Panc1 (cell line): ENCODE results near the gene MAST3. TPM values are rescaled to one million over a fixed set of nuclear protein-coding genes. Genes with fewer than 3 reads are reported as not detected.

ENCODE experiments used
- ATAC-seq: fragments of 200-7000 bp; cut with Tn5 transposase; 2 replicates; pipeline ENCODE4 v1.9.1; 2020; ENCODE audit warnings: mild to moderate bottlenecking, moderate library complexity
- BruUV-seq: library from RNA; stranded (reverse); fragments of 400-500 nt; replicated peaks from 2 replicates; lab custom pipeline; 2021; lab: Mats Ljungman, UMichigan
- CTCF ChIA-PET: fragments of 300-600 bp; sonication (Branson Sonifier 250); formaldehyde crosslinking; loops from one replicate; lab custom pipeline; 2022; ENCODE audit warnings: antibody characterized with exemption; lab: Charles Lee
- POLR2A ChIA-PET: fragments of 300-600 bp; sonication (Branson Sonifier 250); formaldehyde crosslinking; loops from one replicate; lab custom pipeline; 2022; ENCODE audit warnings: antibody characterized with exemption; lab: Charles Lee
- DNase-seq: peaks from one replicate; pipeline ENCODE4 v3.0.0-alpha.2; 2010; ENCODE audit warnings: low read depth, low spot score
- H3K27ac ChIP-seq: 2 replicates; pipeline ENCODE4 v1.5.1; 2011; ENCODE audit warnings: mild to moderate bottlenecking, low read length, inconsistent platforms
- H3K27me3 ChIP-seq: fragments of 200-500 bp; sonication (Bioruptor generic); 2 replicates; pipeline ENCODE4 v1.6.0; 2014; ENCODE audit warnings: low read length, inconsistent platforms; ENCODE audit not compliant: control insufficient read depth, insufficient read depth
- H3K36me3 ChIP-seq: fragments of 200-500 bp; sonication (Bioruptor generic); 2 replicates; pipeline ENCODE4 v1.5.1; 2014; ENCODE audit warnings: inconsistent platforms, mild to moderate bottlenecking, low read length, moderate library complexity; ENCODE audit not compliant: control insufficient read depth, insufficient read depth
- H3K4me1 ChIP-seq: 2 replicates; pipeline ENCODE4 v1.5.1; 2011; ENCODE audit warnings: inconsistent platforms, mild to moderate bottlenecking, low read length, moderate library complexity; ENCODE audit not compliant: control insufficient read depth, insufficient read depth
- H3K4me3 ChIP-seq, 2 experiments: 2 replicates each; pipeline ENCODE4 v1.5.1; 2011 to 2012; ENCODE audit warnings: low read depth in 2 of 2, low read length in 2 of 2, mild to moderate bottlenecking in 2 of 2, inconsistent platforms in 1 of 2, moderate library complexity in 1 of 2
- H3K9me3 ChIP-seq: fragments of 200-500 bp; sonication (Bioruptor generic); 2 replicates; pipeline ENCODE4 v1.5.1; 2014; ENCODE audit warnings: low read depth, mild to moderate bottlenecking, inconsistent platforms, low read length, moderate library complexity; ENCODE audit not compliant: control insufficient read depth, insufficient read depth
- CTCF ChIP-seq: fragments of 450-650 bp; IDR thresholded peaks from 2 replicates; pipeline ENCODE4 v1.5.1; 2017; ENCODE audit warnings: mild to moderate bottlenecking
- POLR2AphosphoS5 ChIP-seq: IDR thresholded peaks from 2 replicates; pipeline ENCODE4 v1.6.1; 2012; ENCODE audit warnings: mild to moderate bottlenecking, low read depth, low read length, moderate library complexity
- SIN3A ChIP-seq: IDR thresholded peaks from 2 replicates; pipeline ENCODE4 v1.6.1; 2012; ENCODE audit warnings: low read depth, mild to moderate bottlenecking, low read length, moderate library complexity, borderline replicate concordance; ENCODE audit not compliant: insufficient read depth
- TCF7L2 ChIP-seq: IDR thresholded peaks from 2 replicates; pipeline ENCODE4 v1.6.1; 2011; ENCODE audit warnings: mild to moderate bottlenecking, low read depth, low read length, inconsistent platforms
- in situ Hi-C: cut with HindIII; loops from 2 replicates; pipeline ENCODE4 v1.10.0; 2016; ENCODE audit warnings: low sequenced_read_pairs, low pct_unique_long_range_greater_than_20kb
- intact Hi-C: fragments of 100-400 bp; cut with micrococcal nuclease; formaldehyde crosslinking; loops from one replicate; pipeline ENCODE4 v1.10.0; 2022; ENCODE audit not compliant: unreplicated experiment
- total RNA-seq: library from RNA; stranded (reverse); gene quantifications from one replicate; pipeline ENCODE4 v1.2.1, GENCODE V29; 2021; ENCODE audit not compliant: unreplicated experiment
- TF ChIP-seq, protein P1 (sequence below), 2 experiments: IDR thresholded peaks; 2 replicates each; pipeline ENCODE4 v1.6.1; 2011 to 2012; ENCODE audit warnings: low read depth in 2 of 2, control low read depth in 1 of 2, low read length in 1 of 2, mild to moderate bottlenecking in 1 of 2, moderate library complexity in 1 of 2; ENCODE audit not compliant: insufficient read depth in 1 of 2

The MAST3 gene
- total RNA-seq, 1 experiment from 2014 or later: 13.1 TPM

DNA sequence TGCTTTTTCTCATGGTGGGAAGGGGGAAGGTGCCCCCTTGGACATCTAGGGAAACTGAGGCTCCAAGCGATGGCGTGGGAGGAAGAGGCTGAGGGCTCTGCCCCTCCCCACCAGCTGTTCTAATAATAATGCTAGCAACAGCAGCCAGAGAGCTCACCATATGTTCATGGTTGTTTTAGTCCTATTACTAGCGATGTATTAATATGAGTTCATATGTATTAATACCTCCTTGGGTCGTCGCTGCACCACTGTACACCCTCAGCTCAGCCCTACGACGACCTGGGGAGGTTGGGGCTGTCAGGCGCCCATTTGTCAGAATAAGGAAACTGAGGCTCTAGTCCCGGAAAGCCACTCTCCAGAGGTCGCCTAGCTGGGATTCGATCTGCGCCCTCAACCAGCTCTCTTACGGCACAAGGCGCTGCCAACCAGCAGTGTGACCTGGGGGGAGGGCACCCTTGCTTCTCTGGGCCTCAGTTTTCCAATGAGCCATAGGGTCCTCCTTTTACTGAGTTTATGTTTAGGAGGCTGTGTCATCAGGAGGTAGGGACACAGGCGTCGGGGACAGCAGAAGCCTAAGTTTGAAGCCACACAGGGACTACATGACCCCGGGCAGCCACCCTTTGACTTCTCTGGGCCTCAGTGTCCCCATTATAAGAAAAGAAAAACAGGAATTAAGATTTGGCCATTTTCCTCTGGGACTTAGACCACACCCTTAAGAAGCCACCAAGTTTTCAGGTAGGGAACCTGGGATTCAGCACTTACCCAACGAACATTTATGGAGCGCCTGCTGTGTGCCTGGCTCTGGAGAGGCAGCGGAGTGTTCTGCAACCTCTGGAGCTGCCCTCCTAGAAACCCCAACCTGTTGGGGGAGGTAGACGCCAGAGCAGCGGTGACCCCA is 664 bp downstream of the MAST3 start:
- peaks cover 9% of the 10 kb centered on the region; the same call in 1 of the 2 replicates for H3K4me1 ChIP-seq
- intact Hi-C loops: no loop called here
- in situ Hi-C loops: no loop called here
- no peaks in the 10 kb centered on the region for H3K36me3 ChIP-seq
- H3K4me3 ChIP-seq: peak overlapping the region; percentile 62 to 75
- H3K27me3 ChIP-seq: no peaks in the 10 kb centered on the region
- BruUV-seq: TSS peak; percentile 72
- no peaks in the 10 kb centered on the region for H3K9me3 ChIP-seq
- TF ChIP-seq POLR2AphosphoS5: no peak
- TF ChIP-seq TCF7L2: no peak
- TF ChIP-seq, protein P1, sequence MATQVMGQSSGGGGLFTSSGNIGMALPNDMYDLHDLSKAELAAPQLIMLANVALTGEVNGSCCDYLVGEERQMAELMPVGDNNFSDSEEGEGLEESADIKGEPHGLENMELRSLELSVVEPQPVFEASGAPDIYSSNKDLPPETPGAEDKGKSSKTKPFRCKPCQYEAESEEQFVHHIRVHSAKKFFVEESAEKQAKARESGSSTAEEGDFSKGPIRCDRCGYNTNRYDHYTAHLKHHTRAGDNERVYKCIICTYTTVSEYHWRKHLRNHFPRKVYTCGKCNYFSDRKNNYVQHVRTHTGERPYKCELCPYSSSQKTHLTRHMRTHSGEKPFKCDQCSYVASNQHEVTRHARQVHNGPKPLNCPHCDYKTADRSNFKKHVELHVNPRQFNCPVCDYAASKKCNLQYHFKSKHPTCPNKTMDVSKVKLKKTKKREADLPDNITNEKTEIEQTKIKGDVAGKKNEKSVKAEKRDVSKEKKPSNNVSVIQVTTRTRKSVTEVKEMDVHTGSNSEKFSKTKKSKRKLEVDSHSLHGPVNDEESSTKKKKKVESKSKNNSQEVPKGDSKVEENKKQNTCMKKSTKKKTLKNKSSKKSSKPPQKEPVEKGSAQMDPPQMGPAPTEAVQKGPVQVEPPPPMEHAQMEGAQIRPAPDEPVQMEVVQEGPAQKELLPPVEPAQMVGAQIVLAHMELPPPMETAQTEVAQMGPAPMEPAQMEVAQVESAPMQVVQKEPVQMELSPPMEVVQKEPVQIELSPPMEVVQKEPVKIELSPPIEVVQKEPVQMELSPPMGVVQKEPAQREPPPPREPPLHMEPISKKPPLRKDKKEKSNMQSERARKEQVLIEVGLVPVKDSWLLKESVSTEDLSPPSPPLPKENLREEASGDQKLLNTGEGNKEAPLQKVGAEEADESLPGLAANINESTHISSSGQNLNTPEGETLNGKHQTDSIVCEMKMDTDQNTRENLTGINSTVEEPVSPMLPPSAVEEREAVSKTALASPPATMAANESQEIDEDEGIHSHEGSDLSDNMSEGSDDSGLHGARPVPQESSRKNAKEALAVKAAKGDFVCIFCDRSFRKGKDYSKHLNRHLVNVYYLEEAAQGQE (IDR thresholded peaks at IDR 0.05; ENCODE audit: insufficient read depth in 1 of 2, low read depth in 2 of 2, low read length in 1 of 2): no peak
- TF ChIP-seq SIN3A: no peak
- no peak for TF ChIP-seq CTCF
- no peak for DNase-seq
- H3K27ac ChIP-seq: no peak overlapping the region
- ChIA-PET CTCF (interaction anchor here (0.5 to 0.6 kb wide), 2 partner anchors 12 to 174 kb away, joined by 4 to 5 read pairs; partner anchors contain the start of gene IL12RB1), POLR2A (no interaction called here)
- ATAC-seq: peak; percentile 41; the same call in 1 of the 2 replicates

- no TSS peak for BruUV-seq
- Histone ChIP-seq H3K4me3 (peak overlapping the region in 1 of 2 experiments; percentile 20; a peak in 1 of 4 replicates), H3K9me3 (no peaks in the 10 kb centered on the region), H3K4me1 (peaks cover 9% of the 10 kb centered on the region; the same call in 1 of the 2 replicates), H3K27me3 (no peaks in the 10 kb centered on the region), H3K27ac (no peak overlapping the region), H3K36me3 (no peaks in the 10 kb centered on the region)
- TF ChIP-seq, protein P1 (IDR thresholded peaks at IDR 0.05; ENCODE audit: insufficient read depth in 1 of 2, low read depth in 2 of 2, low read length in 1 of 2): no peak
- TF ChIP-seq TCF7L2 (no peak), POLR2AphosphoS5 (no peak), CTCF (no peak), SIN3A (no peak)
- CTCF ChIA-PET: interaction anchor here (0.5 kb wide), 1 partner anchor 12 kb away, joined by 5 read pairs; the partner anchor contains the start of gene IL12RB1
- ATAC-seq (no peak), DNase-seq (no peak)
- in situ Hi-C loops (no loop called here), intact Hi-C loops (no loop called here)
- POLR2A ChIA-PET: no interaction called here
These were observed 1.5 kb downstream of the MAST3 start for GRCh38 chr19:18098891-18099622.
